Effector CD4-positive, alpha-beta T cell (primary cell): ENCODE results near the gene CRYGN.

ENCODE experiments used
- DNase-seq: peaks from one replicate; pipeline ENCODE4 v3.0.0-alpha.2; 2020

The CRYGN gene

GRCh38 chr7:151405056-151405455, 34.9 kb downstream of the CRYGN start:
- DNase-seq: no peak

DNA sequence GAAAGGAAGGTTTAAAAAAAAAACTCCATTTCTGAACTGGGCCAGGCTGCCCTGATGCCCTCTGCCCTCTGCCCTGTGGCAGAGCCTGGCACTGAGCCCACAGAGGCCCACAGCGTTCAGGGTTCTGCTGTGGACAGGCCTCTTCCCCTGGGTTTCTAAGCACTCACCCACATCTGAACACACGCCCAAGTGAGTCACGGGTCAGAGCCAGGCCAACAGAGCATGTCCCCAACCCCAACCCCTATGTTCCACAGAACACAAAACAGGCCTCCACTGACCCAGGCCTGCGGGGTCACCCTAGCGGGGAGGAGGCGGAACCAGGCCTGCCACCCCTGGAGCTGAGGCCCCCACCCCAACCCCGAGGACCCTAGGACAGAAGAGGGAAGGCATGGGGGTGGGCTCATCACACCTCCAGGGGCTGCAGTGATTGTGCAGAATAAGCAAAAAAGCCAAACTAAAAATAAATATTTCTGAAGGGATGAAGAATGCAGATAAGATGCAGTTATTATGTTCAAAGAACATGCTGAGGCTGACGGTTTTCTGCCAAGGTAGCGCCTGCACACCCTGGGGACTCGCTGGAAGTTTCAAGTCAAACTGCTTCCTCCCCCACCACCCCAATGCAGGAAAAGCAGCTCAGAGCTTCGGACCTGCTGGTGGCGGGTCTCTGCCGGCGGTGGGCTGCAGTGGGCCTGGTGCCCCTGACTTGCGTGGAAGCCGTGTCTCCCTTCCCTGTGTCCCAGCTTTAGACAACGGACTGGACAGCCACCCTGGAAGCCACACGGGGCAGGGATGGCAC, 35.5 kb downstream of the CRYGN start:
- DNase-seq: no peak

DNA sequence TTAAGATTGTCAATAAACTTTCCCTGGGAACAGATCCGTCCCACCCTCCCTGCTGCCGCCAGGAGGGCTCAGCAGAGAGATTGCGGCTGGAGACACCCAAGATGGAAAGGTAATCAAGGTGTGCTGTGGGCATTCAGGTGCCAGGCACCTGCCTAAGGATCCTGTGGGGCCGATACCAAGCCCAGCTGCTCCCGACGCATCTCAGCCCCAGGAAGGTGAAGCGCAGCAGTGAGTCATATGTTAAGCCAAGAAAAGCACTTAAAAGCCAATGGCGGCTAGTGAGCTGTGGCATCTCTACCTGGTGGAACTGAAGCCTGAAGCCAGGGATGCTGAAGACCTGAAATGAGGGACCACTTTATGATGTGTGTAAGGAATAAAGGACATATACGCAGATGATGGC, 36.2 kb downstream of the CRYGN start:
- DNase-seq: no peak

GRCh38 chr7:151402029-151402835, 37.7 kb downstream of the CRYGN start:
- DNase-seq: no peak

- DNase-seq: no peak
These were observed 39.2 kb downstream of the CRYGN start for GRCh38 chr7:151400626-151401315.

DNA sequence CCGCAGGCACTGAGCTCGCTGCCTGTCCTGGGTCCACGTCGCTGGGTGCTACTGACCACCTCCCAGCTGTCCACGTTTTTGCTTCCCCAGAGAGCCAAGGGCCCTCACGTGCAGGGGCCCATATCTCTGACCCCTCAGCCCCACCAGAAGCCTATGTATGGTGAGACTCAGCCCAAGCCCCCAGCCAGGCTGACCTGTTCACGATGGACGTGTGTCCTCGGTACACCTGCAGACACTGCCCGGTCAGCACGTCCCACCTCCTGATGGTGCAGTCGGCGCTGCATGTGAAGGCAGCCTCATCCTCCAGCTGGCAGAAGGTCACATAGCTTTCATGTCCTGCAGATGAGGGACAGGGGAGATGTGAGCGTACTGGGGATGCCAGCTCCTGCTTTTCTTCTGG, 40.0 kb downstream of the CRYGN start:
- no peak for DNase-seq

- no peak for DNase-seq
These were observed 40.7 kb downstream of the CRYGN start for GRCh38 chr7:151399305-151399601.

DNA sequence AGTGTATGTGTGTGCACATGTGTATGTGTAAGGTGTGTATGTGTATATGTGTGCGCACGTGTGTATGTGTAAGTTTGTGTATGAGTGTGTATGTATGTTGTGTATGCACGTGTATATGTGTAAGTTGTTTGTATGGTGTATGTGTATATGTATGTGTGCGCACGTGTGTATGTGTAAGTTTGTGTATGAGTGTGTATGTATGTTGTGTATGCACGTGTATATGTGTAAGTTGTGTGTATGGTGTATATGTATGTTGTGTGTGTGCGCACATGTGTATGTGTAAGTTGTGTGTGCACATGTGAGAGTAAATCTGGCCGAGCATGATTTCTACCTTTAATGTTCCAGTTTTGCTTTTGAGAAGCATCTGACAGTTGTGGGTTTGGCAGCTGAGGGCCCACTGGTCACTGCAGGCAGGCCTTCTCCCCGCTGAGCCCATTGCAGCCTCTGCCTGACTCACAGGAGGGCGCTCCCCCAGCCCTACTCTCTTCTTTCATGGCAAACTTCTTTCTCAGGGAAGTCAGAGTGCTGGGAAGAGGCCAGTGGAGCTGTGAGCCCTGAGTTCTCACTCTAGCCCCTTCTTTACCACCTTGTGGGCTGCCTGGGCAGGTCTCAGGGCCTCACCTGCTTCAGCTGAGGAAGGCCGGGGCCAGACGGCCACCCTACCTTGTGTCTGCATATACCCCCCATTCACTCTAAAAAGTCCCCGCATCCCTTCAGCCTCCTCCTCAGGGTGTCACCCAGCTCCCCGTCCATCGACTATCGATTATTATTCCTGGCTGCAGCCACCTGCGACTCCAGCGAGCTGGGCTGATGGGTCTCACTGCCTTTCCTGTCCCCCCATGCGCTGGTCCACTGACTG, 41.3 kb downstream of the CRYGN start:
- no peak for DNase-seq

DNA sequence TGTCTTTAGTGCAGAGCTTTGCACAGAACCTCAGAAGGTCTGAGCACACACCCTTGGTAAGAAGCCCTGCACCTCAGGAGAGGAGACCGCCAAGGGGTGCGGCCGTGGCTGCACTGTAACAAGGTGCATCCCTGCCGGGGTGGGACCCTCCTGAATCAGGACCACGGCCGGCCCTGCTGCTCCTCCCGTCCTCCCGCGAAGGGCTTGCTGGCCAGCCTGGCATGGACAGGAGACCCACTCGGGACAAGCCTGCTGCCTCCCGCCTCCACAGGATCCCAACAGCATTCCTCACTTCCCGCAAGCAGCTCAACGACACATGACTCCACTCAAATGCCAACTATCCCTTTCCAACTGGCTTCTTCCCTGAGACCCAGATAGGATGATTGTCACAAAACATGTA, 42.9 kb downstream of the CRYGN start:
- DNase-seq: no peak

- DNase-seq: no peak
These were observed 43.5 kb downstream of the CRYGN start for GRCh38 chr7:151396328-151396970.

GRCh38 chr7:151395036-151395367, 44.9 kb downstream of the CRYGN start:
- DNase-seq: no peak

GRCh38 chr7:151394076-151395035, 45.6 kb downstream of the CRYGN start:
- no peak for DNase-seq

DNA sequence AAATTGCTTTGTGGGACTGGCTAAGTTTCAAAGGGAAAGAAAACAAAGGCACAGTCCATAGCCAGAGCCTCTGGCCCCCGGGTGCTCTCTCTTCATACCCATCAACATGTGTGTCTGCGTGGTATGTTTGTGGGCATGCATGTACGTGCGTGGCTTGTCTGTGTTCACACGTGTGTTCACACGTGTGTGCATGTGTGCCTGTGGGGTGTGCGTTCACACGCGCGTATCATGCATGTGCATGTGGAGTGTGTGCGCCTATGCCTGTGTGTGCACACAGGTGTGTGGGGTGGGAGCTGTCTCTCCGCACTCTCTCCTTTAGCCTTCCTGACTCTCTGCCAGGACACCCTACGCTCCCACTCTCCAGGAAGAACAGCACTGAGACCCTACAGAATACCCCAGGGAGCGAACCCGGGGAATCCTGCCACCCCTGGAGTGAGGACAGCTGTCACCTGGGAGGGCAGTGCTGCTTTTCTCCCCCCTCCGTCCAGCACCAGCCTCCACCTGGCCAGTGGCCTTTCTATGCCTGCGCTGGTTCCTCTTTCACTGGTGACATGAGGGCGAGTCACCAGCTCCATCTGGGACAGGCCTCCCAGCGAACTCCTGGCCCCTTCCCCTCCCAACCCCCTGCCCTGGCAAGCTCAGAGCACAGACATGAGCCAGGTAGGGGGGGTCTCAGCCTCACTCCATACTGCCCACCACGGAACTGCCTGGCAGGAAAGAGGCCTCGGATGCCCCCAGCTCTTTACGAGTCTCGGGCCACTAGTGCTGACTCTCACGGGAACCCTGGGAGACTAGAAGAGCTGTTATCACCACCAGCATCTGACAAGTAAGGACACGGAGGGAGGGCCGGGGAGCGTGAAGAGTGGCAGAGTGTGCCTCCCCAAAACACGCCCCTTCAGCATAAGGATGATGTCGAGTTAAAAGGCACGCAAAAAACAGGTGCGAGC, 46.6 kb downstream of the CRYGN start:
- DNase-seq: no peak

DNA sequence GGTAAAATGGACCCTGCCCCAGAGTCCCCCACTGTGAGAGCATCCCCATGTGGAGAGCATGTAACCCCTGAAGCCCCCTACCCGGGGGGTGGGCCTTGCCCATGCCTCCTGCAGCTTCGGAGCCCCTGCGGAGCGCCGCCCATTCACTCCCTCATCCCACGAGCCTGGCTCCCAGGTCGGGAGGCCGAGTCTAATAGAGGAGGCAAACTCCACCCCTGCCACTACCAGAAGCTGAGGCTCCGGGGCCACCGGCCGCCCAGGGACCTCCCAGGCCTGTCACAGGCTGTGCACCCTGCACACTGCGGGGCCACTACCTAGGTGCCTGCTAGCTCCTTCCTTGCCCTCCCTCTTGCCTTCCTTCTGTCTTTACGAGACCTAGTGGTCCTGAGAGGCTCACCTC, 47.5 kb downstream of the CRYGN start:
- DNase-seq: no peak

DNA sequence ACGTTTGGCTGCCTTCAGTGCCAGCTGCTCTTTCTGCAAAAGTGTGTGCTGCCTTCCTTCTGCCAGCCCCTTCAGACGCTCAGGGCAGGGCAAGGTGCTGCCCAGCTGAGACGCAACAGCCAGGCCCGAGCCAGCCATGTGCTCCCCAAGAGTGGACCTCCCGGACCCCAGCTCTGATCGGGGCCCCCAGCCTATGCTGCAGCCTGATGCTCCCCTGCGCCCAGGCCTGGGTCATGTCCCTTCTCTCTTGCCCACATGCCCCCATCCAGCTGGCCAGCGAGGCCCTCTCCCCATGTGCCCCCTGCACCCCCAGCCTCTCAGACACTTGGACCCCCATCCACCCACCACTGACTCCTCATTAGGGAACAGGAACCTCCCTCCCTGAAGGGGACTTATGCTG, 47.9 kb downstream of the CRYGN start:
- DNase-seq: no peak

GRCh38 chr7:151391358-151391730, 48.6 kb downstream of the CRYGN start:
- DNase-seq: no peak

GRCh38 chr7:151390598-151391357, 49.2 kb downstream of the CRYGN start:
- no peak for DNase-seq

- no peak for DNase-seq
These were observed 50.0 kb downstream of the CRYGN start for GRCh38 chr7:151389768-151390597.
